SU-DHL-6 (cell line): ENCODE measurements around the gene SCYGR4.

Experiments
- H2AFZ ChIP-seq: fragments of 200-600 bp; sonication (generic); 2 replicates; pipeline ENCODE4 v1.6.1; 2014; ENCODE audit warnings: low read depth, mild to moderate bottlenecking, moderate library complexity, mixed read lengths, antibody characterized with exemption, low read length; ENCODE audit not compliant: severe bottlenecking
- H3F3A ChIP-seq: fragments of 200-600 bp; shearing (Covaris generic); 2 replicates; pipeline ENCODE4 v1.6.0; 2016; ENCODE audit warnings: antibody characterized with exemption, mild to moderate bottlenecking; ENCODE audit not compliant: insufficient read depth
- H3K27ac ChIP-seq: fragments of 200-600 bp; sonication (generic); 2 replicates; pipeline ENCODE4 v1.5.1; 2016; ENCODE audit warnings: low read depth, mild to moderate bottlenecking, low read length, moderate library complexity, mixed read lengths
- H3K27me3 ChIP-seq: fragments of 200-600 bp; sonication (generic), shearing (Covaris generic); 2 replicates; pipeline ENCODE4 v1.6.0; 2014; ENCODE audit warnings: mild to moderate bottlenecking, low read length
- H3K36me3 ChIP-seq: fragments of 200-600 bp; sonication (generic); 2 replicates; pipeline ENCODE4 v1.6.1; 2014; ENCODE audit warnings: mild to moderate bottlenecking, low read length, mixed read lengths
- H3K4me2 ChIP-seq: fragments of 300-600, 200-600 bp; shearing (Covaris generic), sonication (generic); 2 replicates; pipeline ENCODE4 v1.6.0; 2014; ENCODE audit warnings: low read length, low read depth, mild to moderate bottlenecking; ENCODE audit not compliant: poor library complexity, severe bottlenecking
- H3K4me3 ChIP-seq: fragments of 200-600 bp; sonication (generic); 2 replicates; pipeline ENCODE4 v1.5.1; 2014; ENCODE audit warnings: antibody characterized with exemption, low read length, mild to moderate bottlenecking, mixed read lengths; ENCODE audit not compliant: insufficient read depth, poor library complexity, severe bottlenecking
- H3K79me2 ChIP-seq: fragments of 200-600 bp; sonication (generic); 2 replicates; pipeline ENCODE4 v1.6.1; 2014; ENCODE audit warnings: mild to moderate bottlenecking, low read length, moderate library complexity; ENCODE audit not compliant: insufficient read depth
- H3K9ac ChIP-seq: fragments of 200-600 bp; sonication (generic); 2 replicates; pipeline ENCODE4 v1.7.0; 2014; ENCODE audit warnings: mild to moderate bottlenecking, low read length
- H3K9me2 ChIP-seq: fragments of 200-600 bp; sonication (generic); replicated peaks from 2 replicates; pipeline ENCODE4 v1.6.1; 2014; ENCODE audit warnings: low read length; ENCODE audit not compliant: insufficient read depth
- H3K9me3 ChIP-seq: fragments of 200-600 bp; sonication (generic); 2 replicates; pipeline ENCODE4 v1.6.1; 2014; ENCODE audit warnings: low read length, mixed read lengths; ENCODE audit not compliant: insufficient read depth
- H4K20me1 ChIP-seq: fragments of 200-600 bp; sonication (generic); 2 replicates; pipeline ENCODE4 v1.6.1; 2014; ENCODE audit warnings: low read depth, mild to moderate bottlenecking, antibody characterized with exemption, low read length, moderate library complexity, mixed read lengths
- EZH2phosphoT487 ChIP-seq: fragments of 200-600 bp; sonication (generic), shearing (Covaris generic); conservative IDR thresholded peaks from 2 replicates; pipeline ENCODE4 v1.6.1; 2018; ENCODE audit warnings: mild to moderate bottlenecking, antibody characterized with exemption, low read length, moderate library complexity, mixed read lengths
- TF ChIP-seq, protein P1 (sequence below): fragments of 200-600 bp; sonication (generic); IDR thresholded peaks from one replicate; pipeline ENCODE4 v1.5.1; 2017; ENCODE audit warnings: antibody characterized with exemption, mild to moderate bottlenecking, low read length, moderate library complexity; ENCODE audit not compliant: insufficient read depth, poor library complexity, severe bottlenecking

SCYGR4 gene

DNA sequence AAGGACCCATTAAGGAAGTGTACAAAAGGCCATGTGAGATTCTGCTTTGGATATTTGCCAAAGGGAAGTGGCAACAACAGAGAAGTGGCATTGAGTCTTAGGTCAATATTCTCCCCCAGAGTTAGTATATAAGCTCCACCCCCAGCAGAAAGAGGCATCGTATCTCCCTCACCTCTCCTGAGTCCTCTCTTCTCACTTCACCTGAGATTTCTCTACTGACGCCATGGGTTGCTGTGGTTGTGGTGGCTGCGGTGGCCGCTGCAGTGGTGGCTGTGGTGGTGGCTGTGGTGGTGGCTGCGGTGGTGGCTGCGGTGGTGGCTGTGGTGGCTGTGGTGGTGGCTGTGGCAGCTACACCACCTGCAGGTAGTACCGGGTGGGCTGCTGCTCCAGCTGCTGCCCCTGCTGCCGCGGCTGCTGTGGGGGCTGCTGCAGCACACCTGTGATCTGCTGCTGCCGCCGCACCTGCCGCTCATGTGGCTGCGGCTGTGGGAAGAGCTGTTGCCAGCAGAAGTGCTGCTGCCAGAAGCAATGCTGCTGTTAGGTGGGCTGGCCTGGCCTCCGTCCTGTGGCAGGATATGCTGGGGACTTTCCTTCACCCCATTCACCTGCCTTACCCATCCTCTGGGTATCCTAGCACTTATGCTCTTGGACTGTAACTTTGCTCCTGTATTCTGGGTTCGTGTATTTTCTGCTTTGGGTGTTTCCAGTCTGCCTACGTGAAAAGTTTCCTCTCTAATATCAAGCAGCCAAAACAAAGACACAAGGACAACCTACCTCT, 8.5 kb upstream of the SCYGR4 start:
- Histone ChIP-seq H3K36me3 (no peaks in the 10 kb centered on the region), H3K9me2 (no peaks in the 10 kb centered on the region), H3K27ac (no peak overlapping the region), H3K4me2 (no peak overlapping the region), H3K4me3 (no peak overlapping the region), H3K27me3 (no peaks in the 10 kb centered on the region), H3F3A (no peaks in the 10 kb centered on the region), H2AFZ (no peak overlapping the region), H3K9me3 (no peaks in the 10 kb centered on the region), H3K79me2 (no peaks in the 10 kb centered on the region), H3K9ac (no peak overlapping the region), H4K20me1 (no peaks in the 10 kb centered on the region)
- TF ChIP-seq, protein P1, sequence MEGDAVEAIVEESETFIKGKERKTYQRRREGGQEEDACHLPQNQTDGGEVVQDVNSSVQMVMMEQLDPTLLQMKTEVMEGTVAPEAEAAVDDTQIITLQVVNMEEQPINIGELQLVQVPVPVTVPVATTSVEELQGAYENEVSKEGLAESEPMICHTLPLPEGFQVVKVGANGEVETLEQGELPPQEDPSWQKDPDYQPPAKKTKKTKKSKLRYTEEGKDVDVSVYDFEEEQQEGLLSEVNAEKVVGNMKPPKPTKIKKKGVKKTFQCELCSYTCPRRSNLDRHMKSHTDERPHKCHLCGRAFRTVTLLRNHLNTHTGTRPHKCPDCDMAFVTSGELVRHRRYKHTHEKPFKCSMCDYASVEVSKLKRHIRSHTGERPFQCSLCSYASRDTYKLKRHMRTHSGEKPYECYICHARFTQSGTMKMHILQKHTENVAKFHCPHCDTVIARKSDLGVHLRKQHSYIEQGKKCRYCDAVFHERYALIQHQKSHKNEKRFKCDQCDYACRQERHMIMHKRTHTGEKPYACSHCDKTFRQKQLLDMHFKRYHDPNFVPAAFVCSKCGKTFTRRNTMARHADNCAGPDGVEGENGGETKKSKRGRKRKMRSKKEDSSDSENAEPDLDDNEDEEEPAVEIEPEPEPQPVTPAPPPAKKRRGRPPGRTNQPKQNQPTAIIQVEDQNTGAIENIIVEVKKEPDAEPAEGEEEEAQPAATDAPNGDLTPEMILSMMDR, result no peak
- no peak for TF ChIP-seq EZH2phosphoT487

DNA sequence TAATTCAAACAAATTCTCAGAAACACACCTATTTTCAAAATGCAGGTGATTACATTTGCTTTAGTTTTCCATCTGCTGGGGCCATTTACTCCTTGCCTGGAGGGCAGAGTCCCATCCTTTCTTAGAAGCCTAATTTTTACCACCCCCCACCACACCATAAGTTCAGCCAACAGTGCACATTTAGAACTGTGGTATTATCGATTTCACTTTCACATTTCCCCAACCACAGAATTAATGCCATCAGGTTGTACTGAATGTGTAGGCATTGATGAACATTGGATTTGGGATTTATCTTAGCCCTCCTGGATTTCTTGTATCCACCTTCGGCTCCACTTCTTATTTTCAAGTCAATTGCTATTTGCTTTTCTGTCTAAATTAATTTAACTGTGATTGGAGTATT, 7.2 kb upstream of the SCYGR4 start:
- Histone ChIP-seq H3K36me3 (no peaks in the 10 kb centered on the region), H3K9me3 (no peaks in the 10 kb centered on the region), H3K27ac (no peak overlapping the region), H3K9me2 (no peaks in the 10 kb centered on the region), H3K79me2 (no peaks in the 10 kb centered on the region), H3F3A (no peaks in the 10 kb centered on the region), H3K4me3 (no peak overlapping the region), H3K9ac (no peak overlapping the region), H3K4me2 (no peak overlapping the region), H4K20me1 (no peaks in the 10 kb centered on the region), H2AFZ (no peak overlapping the region), H3K27me3 (no peaks in the 10 kb centered on the region)
- no peak for TF ChIP-seq EZH2phosphoT487
- TF ChIP-seq, protein P1, result no peak

DNA sequence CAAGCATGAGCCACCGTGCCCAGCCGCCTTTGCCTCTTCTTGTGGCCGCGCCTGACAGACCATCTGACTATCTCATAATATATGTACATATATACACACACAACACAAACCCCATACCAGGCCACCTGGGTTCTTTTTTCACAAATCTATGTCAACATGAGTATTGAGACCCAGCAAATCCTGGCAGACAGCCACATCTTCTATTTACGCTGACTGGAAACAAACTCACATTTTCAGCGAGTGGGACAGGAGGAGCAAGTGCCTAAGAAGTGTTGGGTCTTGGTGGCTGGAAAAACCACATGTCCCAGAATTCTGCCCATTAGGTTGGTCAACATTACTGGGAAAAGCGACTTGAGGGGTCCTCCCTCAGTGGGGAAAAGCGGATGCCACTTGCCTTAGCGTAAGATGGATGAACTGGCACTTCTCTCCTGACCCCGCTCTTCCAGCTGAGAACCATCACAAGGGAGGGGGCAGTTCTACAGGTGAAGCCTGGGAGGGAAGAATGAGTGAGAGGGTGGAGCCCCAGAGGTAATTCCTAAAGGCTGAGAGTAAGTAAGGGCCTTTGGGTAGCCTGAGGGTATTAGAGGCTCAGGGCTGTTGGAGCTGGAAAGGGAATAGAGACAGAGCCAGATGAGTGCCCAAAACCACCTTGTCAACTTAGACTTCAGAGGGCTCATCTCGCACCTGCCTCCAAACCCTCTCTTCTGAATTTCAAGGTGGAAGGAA, 4.6 kb upstream of the SCYGR4 start:
- H3K36me3 ChIP-seq, result no peaks in the 10 kb centered on the region
- TF ChIP-seq EZH2phosphoT487, result no peak
- TF ChIP-seq, protein P1, result no peak
- H2AFZ ChIP-seq, result no peak overlapping the region

More for the DNA sequence above, 4.6 kb upstream of the SCYGR4 start:
- Histone ChIP-seq H3K9me3 (no peaks in the 10 kb centered on the region), H3K4me2 (no peak overlapping the region), H4K20me1 (no peaks in the 10 kb centered on the region), H3K4me3 (no peak overlapping the region), H3K27me3 (no peaks in the 10 kb centered on the region), H3K9me2 (no peaks in the 10 kb centered on the region), H3K9ac (no peak overlapping the region), H3F3A (no peaks in the 10 kb centered on the region), H3K27ac (no peak overlapping the region), H3K79me2 (no peaks in the 10 kb centered on the region)
